Panc1 (cell line): Measurements from ENCODE around the gene HLA-F.

ENCODE experiments used
- POLR2AphosphoS5 ChIP-seq: IDR thresholded peaks from 2 replicates; pipeline ENCODE4 v1.6.1; 2012; ENCODE audit warnings: mild to moderate bottlenecking, low read depth, low read length, moderate library complexity
- TF ChIP-seq, protein P1 (sequence below): fragments of 450-650 bp; IDR thresholded peaks from 2 replicates; pipeline ENCODE4 v1.5.1; 2017; ENCODE audit warnings: mild to moderate bottlenecking
- TF ChIP-seq, protein P2 (sequence below), 2 experiments: IDR thresholded peaks; 2 replicates each; pipeline ENCODE4 v1.6.1; 2011 to 2012; ENCODE audit warnings: low read depth in 2 of 2, control low read depth in 1 of 2, low read length in 1 of 2, mild to moderate bottlenecking in 1 of 2, moderate library complexity in 1 of 2; ENCODE audit not compliant: insufficient read depth in 1 of 2

DNA sequence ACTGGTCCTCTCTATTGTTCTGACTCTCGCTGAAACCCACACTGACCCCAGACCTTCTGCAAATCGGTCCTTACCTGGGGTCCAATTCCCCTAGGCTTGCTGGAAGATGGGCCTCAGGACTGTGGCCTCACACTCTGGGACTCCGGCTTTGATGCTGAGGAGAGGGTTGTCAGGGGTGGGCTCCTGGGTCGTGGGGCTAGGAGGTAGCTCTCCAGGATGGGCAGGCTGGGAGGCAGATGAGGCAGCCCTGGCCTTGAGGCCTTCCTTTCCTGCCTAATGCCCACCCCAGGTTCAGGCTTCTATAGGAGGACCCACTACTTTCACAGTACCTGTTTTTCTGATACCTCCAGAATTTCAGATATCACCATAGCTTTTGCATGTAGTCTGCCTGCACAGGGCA lies 21.4 kb downstream of the HLA-F start:
- TF ChIP-seq, protein P1, sequence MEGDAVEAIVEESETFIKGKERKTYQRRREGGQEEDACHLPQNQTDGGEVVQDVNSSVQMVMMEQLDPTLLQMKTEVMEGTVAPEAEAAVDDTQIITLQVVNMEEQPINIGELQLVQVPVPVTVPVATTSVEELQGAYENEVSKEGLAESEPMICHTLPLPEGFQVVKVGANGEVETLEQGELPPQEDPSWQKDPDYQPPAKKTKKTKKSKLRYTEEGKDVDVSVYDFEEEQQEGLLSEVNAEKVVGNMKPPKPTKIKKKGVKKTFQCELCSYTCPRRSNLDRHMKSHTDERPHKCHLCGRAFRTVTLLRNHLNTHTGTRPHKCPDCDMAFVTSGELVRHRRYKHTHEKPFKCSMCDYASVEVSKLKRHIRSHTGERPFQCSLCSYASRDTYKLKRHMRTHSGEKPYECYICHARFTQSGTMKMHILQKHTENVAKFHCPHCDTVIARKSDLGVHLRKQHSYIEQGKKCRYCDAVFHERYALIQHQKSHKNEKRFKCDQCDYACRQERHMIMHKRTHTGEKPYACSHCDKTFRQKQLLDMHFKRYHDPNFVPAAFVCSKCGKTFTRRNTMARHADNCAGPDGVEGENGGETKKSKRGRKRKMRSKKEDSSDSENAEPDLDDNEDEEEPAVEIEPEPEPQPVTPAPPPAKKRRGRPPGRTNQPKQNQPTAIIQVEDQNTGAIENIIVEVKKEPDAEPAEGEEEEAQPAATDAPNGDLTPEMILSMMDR: no peak
- no peak for TF ChIP-seq POLR2AphosphoS5
- TF ChIP-seq, protein P2, sequence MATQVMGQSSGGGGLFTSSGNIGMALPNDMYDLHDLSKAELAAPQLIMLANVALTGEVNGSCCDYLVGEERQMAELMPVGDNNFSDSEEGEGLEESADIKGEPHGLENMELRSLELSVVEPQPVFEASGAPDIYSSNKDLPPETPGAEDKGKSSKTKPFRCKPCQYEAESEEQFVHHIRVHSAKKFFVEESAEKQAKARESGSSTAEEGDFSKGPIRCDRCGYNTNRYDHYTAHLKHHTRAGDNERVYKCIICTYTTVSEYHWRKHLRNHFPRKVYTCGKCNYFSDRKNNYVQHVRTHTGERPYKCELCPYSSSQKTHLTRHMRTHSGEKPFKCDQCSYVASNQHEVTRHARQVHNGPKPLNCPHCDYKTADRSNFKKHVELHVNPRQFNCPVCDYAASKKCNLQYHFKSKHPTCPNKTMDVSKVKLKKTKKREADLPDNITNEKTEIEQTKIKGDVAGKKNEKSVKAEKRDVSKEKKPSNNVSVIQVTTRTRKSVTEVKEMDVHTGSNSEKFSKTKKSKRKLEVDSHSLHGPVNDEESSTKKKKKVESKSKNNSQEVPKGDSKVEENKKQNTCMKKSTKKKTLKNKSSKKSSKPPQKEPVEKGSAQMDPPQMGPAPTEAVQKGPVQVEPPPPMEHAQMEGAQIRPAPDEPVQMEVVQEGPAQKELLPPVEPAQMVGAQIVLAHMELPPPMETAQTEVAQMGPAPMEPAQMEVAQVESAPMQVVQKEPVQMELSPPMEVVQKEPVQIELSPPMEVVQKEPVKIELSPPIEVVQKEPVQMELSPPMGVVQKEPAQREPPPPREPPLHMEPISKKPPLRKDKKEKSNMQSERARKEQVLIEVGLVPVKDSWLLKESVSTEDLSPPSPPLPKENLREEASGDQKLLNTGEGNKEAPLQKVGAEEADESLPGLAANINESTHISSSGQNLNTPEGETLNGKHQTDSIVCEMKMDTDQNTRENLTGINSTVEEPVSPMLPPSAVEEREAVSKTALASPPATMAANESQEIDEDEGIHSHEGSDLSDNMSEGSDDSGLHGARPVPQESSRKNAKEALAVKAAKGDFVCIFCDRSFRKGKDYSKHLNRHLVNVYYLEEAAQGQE (IDR thresholded peaks at IDR 0.05; ENCODE audit: insufficient read depth in 1 of 2, low read depth in 2 of 2, low read length in 1 of 2): no peak
